Suprapubic skin (tissue), 3 donors: ENCODE measurements around the gene RNASE8.

ENCODE experiments used
- CTCF ChIP-seq, 2 donors: fragments of 200-600 bp in 1 of 2; fragments of 450-650 bp in 1 of 2; sonication (generic) in 1 of 2; IDR thresholded peaks; one replicate each; pipeline ENCODE4 v1.5.1; 2016 to 2019; ENCODE audit warnings: antibody characterized with exemption in 2 of 2, mild to moderate bottlenecking in 1 of 2, moderate library complexity in 1 of 2
- POLR2A ChIP-seq, 2 donors: fragments of 450-650 bp; IDR thresholded peaks; one replicate each; pipeline ENCODE4 v1.6.1; 2017; ENCODE audit warnings: antibody characterized with exemption in 2 of 2, mild to moderate bottlenecking in 2 of 2, moderate library complexity in 2 of 2

- TF ChIP-seq POLR2A (IDR thresholded peaks at IDR 0.05) (no peak), CTCF (IDR thresholded peaks at IDR 0.05) (no peak)
Observed at GRCh38 chr14:21026988-21027315, 30.7 kb upstream of the RNASE8 start.
